Natural killer cell (primary cell): ENCODE data around the gene RUNDC1. TPM values are rescaled to one million over a fixed set of nuclear protein-coding genes. Genes with fewer than 3 reads are reported as not detected.
A peak's percentile ranks its signal among the peaks of the same experiment; 100 is the strongest.
"Not testable (repeated sequence)": the region's sequence is repeated elsewhere in the genome, so short reads cannot be mapped to it uniquely, and the experiment has no call there.

Experiments
- ATAC-seq, 3 donors: fragments of 150-1000 bp in 2 of 3; fragments of 200-7000 bp in 1 of 3; cut with Tn5 transposase; 1 replicate in 1 of 3; 2 replicates in 2 of 3; pipeline ENCODE4 v1.10.0; 2021; ENCODE audit warnings: mild to moderate bottlenecking in 2 of 3, moderate library complexity in 2 of 3
- DNase-seq, 2 donors: peaks; one replicate each; pipeline versions ENCODE4 v3.0.0 to v3.0.0-alpha.2; 2013 to 2021; ENCODE audit warnings: mixed read lengths in 1 of 2
- H3K27ac ChIP-seq: one replicate; pipeline ENCODE4 v1.5.1; 2013; ENCODE audit warnings: mild to moderate bottlenecking, low read length
- H3K27me3 ChIP-seq: one replicate; pipeline ENCODE4 v1.6.1; 2013; ENCODE audit warnings: low read length; ENCODE audit not compliant: control insufficient read depth, insufficient read depth
- H3K36me3 ChIP-seq: one replicate; pipeline ENCODE4 v1.6.1; 2013; ENCODE audit warnings: low read length; ENCODE audit not compliant: control insufficient read depth, insufficient read depth
- H3K4me1 ChIP-seq: one replicate; pipeline ENCODE4 v1.6.1; 2013; ENCODE audit warnings: low read length; ENCODE audit not compliant: control insufficient read depth, insufficient read depth
- H3K4me3 ChIP-seq: one replicate; pipeline ENCODE4 v1.5.1; 2013; ENCODE audit warnings: low read length
- H3K9me3 ChIP-seq: one replicate; pipeline ENCODE4 v1.6.1; 2013; ENCODE audit warnings: low read length; ENCODE audit not compliant: control insufficient read depth, insufficient read depth
- H3K27ac Mint-ChIP-seq, 2 donors: one replicate each; pipeline ENCODE4 v1.8.0; 2022; ENCODE audit warnings: mild to moderate bottlenecking in 2 of 2, mixed read lengths in 2 of 2, moderate library complexity in 1 of 2
- H3K27me3 Mint-ChIP-seq, 2 donors: one replicate each; pipeline ENCODE4 v1.8.0; 2022; ENCODE audit warnings: low read depth in 2 of 2, mixed read lengths in 2 of 2
- H3K36me3 Mint-ChIP-seq: one replicate; pipeline ENCODE4 v1.8.0; 2022; ENCODE audit warnings: mixed read lengths
- H3K4me1 Mint-ChIP-seq, 2 donors: one replicate each; pipeline ENCODE4 v1.8.0; 2022; ENCODE audit warnings: mixed read lengths in 2 of 2
- H3K4me3 Mint-ChIP-seq: one replicate; pipeline ENCODE4 v1.8.0; 2022; ENCODE audit warnings: mild to moderate bottlenecking, moderate library complexity, mixed read lengths
- H3K9me3 Mint-ChIP-seq, 2 donors: one replicate each; pipeline ENCODE4 v1.8.0; 2022; ENCODE audit warnings: mixed read lengths in 2 of 2
- WGBS: methylation state at CpG from one replicate; pipeline ENCODE4 v1.1.7; 2013; ENCODE audit warnings: missing lambda C conversion rate; ENCODE audit not compliant: insufficient coverage; 5-methylcytosine and 5-hydroxymethylcytosine counted together
- intact Hi-C: fragments of 100-400 bp; cut with micrococcal nuclease; formaldehyde crosslinking; loops from one replicate; pipeline ENCODE4 v1.14.2; 2022
- total RNA-seq, 4 donors: library from RNA; stranded (reverse); fragments of 120-200 nt in 1 of 4; gene quantifications; one replicate each; pipeline versions ENCODE4 v1.2.3 to v1.2.4, GENCODE V29; 2013 to 2022
- TF ChIP-seq, protein P1 (sequence below): fragments of 200-600 bp; IDR thresholded peaks from one replicate; pipeline ENCODE4 v1.8.0; 2022; ENCODE audit warnings: antibody characterized with exemption

Gene RUNDC1
- total RNA-seq, 3 donors from 2014 or later (not counting 1 experiment from before 2014, with no cell fraction given), result 11.6 to 15.8 (median 14.6) TPM

DNA sequence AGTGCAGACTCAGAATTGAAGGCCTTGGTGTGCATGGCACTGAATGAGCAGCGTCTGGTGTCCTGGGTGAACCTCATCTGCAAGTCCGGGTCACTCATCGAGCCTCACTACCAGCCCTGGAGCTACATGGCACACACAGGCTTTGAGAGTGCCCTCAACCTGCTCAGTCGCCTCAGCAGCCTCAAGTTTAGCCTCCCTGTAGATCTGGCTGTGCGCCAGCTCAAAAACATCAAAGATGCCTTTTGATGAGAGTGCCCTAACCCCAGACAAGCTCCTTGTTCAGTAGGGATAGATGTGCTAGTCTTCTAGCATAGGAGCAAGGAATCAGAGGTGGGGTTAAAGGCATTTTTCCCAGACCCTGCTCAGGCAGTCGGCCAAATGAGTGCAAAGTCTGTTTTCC lies 11.1 kb downstream of the RUNDC1 start:
- Histone ChIP-seq H3K4me3 (no peak overlapping the region), H3K27me3 (no peaks in the 10 kb centered on the region), H3K4me1 (no peaks in the 10 kb centered on the region), H3K9me3 (no peaks in the 10 kb centered on the region), H3K36me3 (peaks cover 61% of the 10 kb centered on the region), H3K27ac (no peak overlapping the region)
- no peaks in the 10 kb centered on the region for H3K36me3 Mint-ChIP-seq
- intact Hi-C loops, result loop anchor here (10.0 kb wide), 1 partner anchor 493 kb away; the partner anchor contains the start of gene DHX8
- no peaks in the 10 kb centered on the region for H3K9me3 Mint-ChIP-seq
- no peak overlapping the region for H3K27ac Mint-ChIP-seq
- no peak overlapping the region for H3K4me3 Mint-ChIP-seq
- ATAC-seq, result no peak
- TF ChIP-seq, protein P1, sequence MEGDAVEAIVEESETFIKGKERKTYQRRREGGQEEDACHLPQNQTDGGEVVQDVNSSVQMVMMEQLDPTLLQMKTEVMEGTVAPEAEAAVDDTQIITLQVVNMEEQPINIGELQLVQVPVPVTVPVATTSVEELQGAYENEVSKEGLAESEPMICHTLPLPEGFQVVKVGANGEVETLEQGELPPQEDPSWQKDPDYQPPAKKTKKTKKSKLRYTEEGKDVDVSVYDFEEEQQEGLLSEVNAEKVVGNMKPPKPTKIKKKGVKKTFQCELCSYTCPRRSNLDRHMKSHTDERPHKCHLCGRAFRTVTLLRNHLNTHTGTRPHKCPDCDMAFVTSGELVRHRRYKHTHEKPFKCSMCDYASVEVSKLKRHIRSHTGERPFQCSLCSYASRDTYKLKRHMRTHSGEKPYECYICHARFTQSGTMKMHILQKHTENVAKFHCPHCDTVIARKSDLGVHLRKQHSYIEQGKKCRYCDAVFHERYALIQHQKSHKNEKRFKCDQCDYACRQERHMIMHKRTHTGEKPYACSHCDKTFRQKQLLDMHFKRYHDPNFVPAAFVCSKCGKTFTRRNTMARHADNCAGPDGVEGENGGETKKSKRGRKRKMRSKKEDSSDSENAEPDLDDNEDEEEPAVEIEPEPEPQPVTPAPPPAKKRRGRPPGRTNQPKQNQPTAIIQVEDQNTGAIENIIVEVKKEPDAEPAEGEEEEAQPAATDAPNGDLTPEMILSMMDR, result no peak
- H3K27me3 Mint-ChIP-seq, result no peaks in the 10 kb centered on the region
- peaks cover 0 to 5% of the 10 kb centered on the region in 2 donors for H3K4me1 Mint-ChIP-seq
- WGBS, result 97% methylated on average over 6 of the region's 6 CpGs
- no peak for DNase-seq

DNA sequence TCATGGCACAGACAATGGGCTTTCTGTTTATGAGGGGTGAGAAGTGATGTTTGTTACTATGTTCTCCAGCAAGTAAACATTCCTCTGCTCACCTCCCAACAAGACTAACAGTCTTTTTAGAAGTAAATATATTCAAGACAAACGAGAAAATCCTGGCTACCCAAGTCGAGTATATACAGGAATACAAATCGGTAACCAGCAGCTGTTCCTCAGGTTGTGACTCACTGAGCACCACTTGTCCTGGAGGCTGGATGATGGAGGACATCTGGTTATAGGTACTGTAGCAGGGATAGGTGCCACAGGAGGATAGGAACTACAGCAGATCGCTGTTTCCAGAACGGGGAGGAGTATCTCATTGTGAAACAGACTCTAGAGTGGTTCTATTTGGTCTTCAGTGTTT lies 12.5 kb downstream of the RUNDC1 start:
- Histone ChIP-seq H3K27me3 (no peaks in the 10 kb centered on the region), H3K27ac (no peak overlapping the region), H3K4me3 (no peak overlapping the region), H3K36me3 (peaks cover 49% of the 10 kb centered on the region), H3K9me3 (no peaks in the 10 kb centered on the region), H3K4me1 (peaks cover 6% of the 10 kb centered on the region)
- TF ChIP-seq, protein P1, result no peak
- Mint-ChIP-seq H3K36me3 (no peaks in the 10 kb centered on the region), H3K9me3 (no peaks in the 10 kb centered on the region), H3K27ac (no peak overlapping the region), H3K4me3 (no peak overlapping the region), H3K27me3 (no peaks in the 10 kb centered on the region), H3K4me1 (peaks cover 4 to 7% of the 10 kb centered on the region in 2 donors)
- intact Hi-C loops, result loop anchor here (10.0 kb wide), 1 partner anchor 492 kb away; the partner anchor contains the start of gene DHX8
- 91% methylated on average over 5 of the region's 5 CpGs for WGBS
- no peak for DNase-seq
- ATAC-seq, result no peak

DNA sequence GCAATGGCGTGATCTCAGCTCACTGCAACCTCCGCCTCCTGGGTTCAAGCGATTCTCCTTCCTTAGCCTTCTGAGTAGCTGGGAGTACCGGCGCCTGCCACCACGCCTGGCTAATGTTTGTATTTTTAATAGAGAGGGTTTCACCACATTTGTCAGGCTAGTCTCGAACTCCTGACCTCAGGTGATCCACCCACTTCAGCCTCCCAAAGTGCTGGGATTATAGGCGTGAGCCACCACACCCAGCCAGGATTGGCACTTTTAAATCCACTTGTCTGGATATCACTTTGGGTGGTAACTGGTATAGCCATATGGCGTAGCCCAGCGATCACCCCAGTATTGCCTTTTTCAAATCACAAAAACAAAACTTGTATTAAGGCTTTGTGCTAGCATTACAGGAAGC lies 13.5 kb downstream of the RUNDC1 start:
- DNase-seq, H3K4me1 ChIP-seq, ATAC-seq, H3K9me3 ChIP-seq, H3K27me3 Mint-ChIP-seq, H3K27ac ChIP-seq, H3K9me3 Mint-ChIP-seq, H3K4me3 ChIP-seq, H3K36me3 Mint-ChIP-seq, H3K4me3 Mint-ChIP-seq, H3K27me3 ChIP-seq: not testable (repeated sequence)
- peak overlapping the region in 1 of 2 donors; percentile 31 for H3K27ac Mint-ChIP-seq
- H3K4me1 Mint-ChIP-seq, result peaks cover 14 to 15% of the 10 kb centered on the region in 2 donors
- intact Hi-C loops, result loop anchor here (10.0 kb wide), 1 partner anchor 491 kb away; the partner anchor contains the start of gene DHX8
- H3K36me3 ChIP-seq, result peaks cover 39% of the 10 kb centered on the region
- 99% methylated on average over 8 of the region's 10 CpGs for WGBS

DNA sequence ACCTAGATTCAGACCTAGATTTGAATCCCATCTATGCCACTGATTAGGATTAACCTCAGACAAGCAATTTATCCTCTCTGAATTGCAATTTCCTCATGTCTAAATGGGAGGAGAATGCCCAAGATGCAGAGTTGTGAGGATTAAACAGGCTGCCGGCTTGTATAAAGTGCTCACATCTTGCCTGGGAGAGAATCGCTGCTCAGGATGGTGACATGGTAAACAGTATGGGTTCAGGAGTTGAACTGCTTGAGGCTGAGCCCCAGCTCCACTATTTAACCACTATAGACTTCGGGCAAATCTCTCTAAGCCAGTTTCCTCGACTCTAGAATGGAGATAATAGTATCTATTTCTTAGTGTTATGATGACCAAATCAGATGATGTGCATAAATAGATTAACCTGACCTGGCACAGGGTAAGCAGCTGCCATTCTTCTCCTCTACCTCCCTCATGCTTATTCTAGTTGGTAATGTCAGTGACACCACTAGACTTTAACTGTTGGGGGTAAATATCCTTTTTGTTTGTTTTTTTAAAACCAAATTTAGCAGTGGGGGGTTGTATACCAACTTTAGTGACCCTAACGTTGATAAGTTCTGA lies 17.1 kb downstream of the RUNDC1 start:
- H3K27me3 Mint-ChIP-seq, result no peaks in the 10 kb centered on the region
- DNase-seq (no peak), ATAC-seq (no peak)
- 33% methylated on average over 2 of the region's 5 CpGs for WGBS
- peak overlapping the region; percentile 95 to 98 for H3K27ac Mint-ChIP-seq
- peaks cover 25 to 28% of the 10 kb centered on the region in 2 donors for H3K4me1 Mint-ChIP-seq
- Histone ChIP-seq H3K36me3 (peaks cover 31% of the 10 kb centered on the region), H3K9me3 (no peaks in the 10 kb centered on the region), H3K27me3 (no peaks in the 10 kb centered on the region), H3K4me1 (peaks cover 18% of the 10 kb centered on the region), H3K27ac (peak overlapping the region; percentile 74), H3K4me3 (no peak overlapping the region)
- intact Hi-C loops, result loop anchor here (10.0 kb wide), 1 partner anchor 487 kb away; the partner anchor contains the start of gene DHX8
- TF ChIP-seq, protein P1, result no peak
- H3K9me3 Mint-ChIP-seq, result no peaks in the 10 kb centered on the region
- no peaks in the 10 kb centered on the region for H3K36me3 Mint-ChIP-seq
- peak overlapping the region; percentile 97 for H3K4me3 Mint-ChIP-seq
